Transverse colon (tissue), 4 donors: ENCODE data around the gene ARHGEF7. TPM values are rescaled to one million over a fixed set of nuclear protein-coding genes. Genes with fewer than 3 reads are reported as not detected.
A peak's percentile ranks its signal among the peaks of the same experiment; 100 is the strongest.

Experiments used
- DNase-seq: peaks from one replicate; pipeline ENCODE4 v3.0.0-alpha.2; 2019
- H3K27ac ChIP-seq, 4 donors: fragments of 200-600 bp; sonication (generic); 2 replicates each; pipeline ENCODE4 v1.5.1; 2016 to 2018; ENCODE audit warnings: inconsistent platforms in 4 of 4
- H3K27me3 ChIP-seq: fragments of 200-600 bp; sonication (generic); 2 replicates; pipeline ENCODE4 v1.5.1; 2017; ENCODE audit warnings: inconsistent platforms
- H3K36me3 ChIP-seq, 4 donors: fragments of 200-600 bp; sonication (generic); 2 replicates each; pipeline ENCODE4 v1.5.1; 2017 to 2019; ENCODE audit warnings: inconsistent platforms in 4 of 4
- H3K4me1 ChIP-seq, 4 donors: fragments of 200-600 bp; sonication (generic); 2 replicates each; pipeline ENCODE4 v1.5.1; 2017 to 2020; ENCODE audit warnings: inconsistent platforms in 4 of 4
- H3K4me3 ChIP-seq, 4 donors: fragments of 200-600 bp; sonication (generic); 1 replicate in 1 of 4; 2 replicates in 3 of 4; pipeline versions ENCODE4 v1.5.1 to v1.6.1; 2017 to 2019; ENCODE audit warnings: inconsistent platforms in 4 of 4
- H3K9me3 ChIP-seq, 2 donors: fragments of 200-600 bp; sonication (generic); 2 replicates each; pipeline ENCODE4 v1.5.1; 2017 to 2019; ENCODE audit warnings: inconsistent platforms in 2 of 2
- EP300 ChIP-seq: sonication (generic); formaldehyde crosslinking; IDR thresholded peaks from one replicate; pipeline ENCODE4 v1.6.1; 2017; ENCODE audit warnings: antibody characterized with exemption, low read depth
- POLR2A ChIP-seq: fragments of 450-650 bp; IDR thresholded peaks from one replicate; pipeline ENCODE4 v1.6.1; 2016; ENCODE audit warnings: antibody characterized with exemption, mild to moderate bottlenecking, moderate library complexity
- POLR2AphosphoS5 ChIP-seq, 3 donors: sonication (generic); formaldehyde crosslinking; IDR thresholded peaks; one replicate each; pipeline ENCODE4 v1.6.1; 2016; ENCODE audit warnings: antibody characterized with exemption in 3 of 3
- WGBS, 2 donors: methylation state at CpG; one replicate each; pipeline ENCODE4 v1.1.5; 2018; ENCODE audit warnings: low coverage in 1 of 2; 5-methylcytosine and 5-hydroxymethylcytosine counted together
- in situ Hi-C, 4 donors: fragments of 200-750 bp; cut with MboI; loops; one replicate each; pipeline versions ENCODE4 v1.15.0 to v1.15.1; 2017; ENCODE audit warnings: low sequenced_read_pairs in 3 of 4, low pct_ligation_motif_present in 1 of 4, low pct_unique_long_range_greater_than_20kb in 1 of 4
- intact Hi-C: fragments of 100-400 bp; cut with DNase I; formaldehyde crosslinking; loops from one replicate; pipeline ENCODE4 v1.15.1; 2023; ENCODE audit warnings: low total_unique reads
- total RNA-seq, 4 donors: library from RNA; depleted of rRNA; stranded (reverse); fragments of >200 nt; gene quantifications; one replicate each; pipeline ENCODE4 v1.1.0, GENCODE V29; 2016
- TF ChIP-seq, protein P1 (sequence below), 5 experiments: fragments of 200-600 bp in 3 of 5; fragments of 450-650 bp in 2 of 5; sonication (generic) in 3 of 5; IDR thresholded peaks; 1 replicate in 2 of 5; 2 replicates in 3 of 5; pipeline ENCODE4 v1.5.1; 2016 to 2017; ENCODE audit warnings: antibody characterized with exemption in 5 of 5, inconsistent platforms in 3 of 5, mild to moderate bottlenecking in 2 of 5, moderate library complexity in 1 of 5

ARHGEF7 gene
- total RNA-seq, 4 donors from 2014 or later = 62.3 to 104 (median 75.6) TPM

GRCh38 chr13:111114362-111115060, 599 bp upstream of the ARHGEF7 start:
- intact Hi-C loops (no loop called here), in situ Hi-C loops (no loop called here)
- peak; percentile 31 for DNase-seq
- TF ChIP-seq, protein P1, sequence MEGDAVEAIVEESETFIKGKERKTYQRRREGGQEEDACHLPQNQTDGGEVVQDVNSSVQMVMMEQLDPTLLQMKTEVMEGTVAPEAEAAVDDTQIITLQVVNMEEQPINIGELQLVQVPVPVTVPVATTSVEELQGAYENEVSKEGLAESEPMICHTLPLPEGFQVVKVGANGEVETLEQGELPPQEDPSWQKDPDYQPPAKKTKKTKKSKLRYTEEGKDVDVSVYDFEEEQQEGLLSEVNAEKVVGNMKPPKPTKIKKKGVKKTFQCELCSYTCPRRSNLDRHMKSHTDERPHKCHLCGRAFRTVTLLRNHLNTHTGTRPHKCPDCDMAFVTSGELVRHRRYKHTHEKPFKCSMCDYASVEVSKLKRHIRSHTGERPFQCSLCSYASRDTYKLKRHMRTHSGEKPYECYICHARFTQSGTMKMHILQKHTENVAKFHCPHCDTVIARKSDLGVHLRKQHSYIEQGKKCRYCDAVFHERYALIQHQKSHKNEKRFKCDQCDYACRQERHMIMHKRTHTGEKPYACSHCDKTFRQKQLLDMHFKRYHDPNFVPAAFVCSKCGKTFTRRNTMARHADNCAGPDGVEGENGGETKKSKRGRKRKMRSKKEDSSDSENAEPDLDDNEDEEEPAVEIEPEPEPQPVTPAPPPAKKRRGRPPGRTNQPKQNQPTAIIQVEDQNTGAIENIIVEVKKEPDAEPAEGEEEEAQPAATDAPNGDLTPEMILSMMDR (IDR thresholded peaks at IDR 0.05) = no peak
- TF ChIP-seq POLR2A (no peak), EP300 (no peak), POLR2AphosphoS5 (IDR thresholded peaks at IDR 0.05) (no peak)
- no peaks in the 10 kb centered on the region for H3K36me3 ChIP-seq
- H3K27ac ChIP-seq = peak overlapping the region; percentile 16 to 58 (median 40)
- H3K27me3 ChIP-seq = peaks cover 92% of the 10 kb centered on the region
- H3K4me1 ChIP-seq = peaks cover 4 to 19% (median 9%) of the 10 kb centered on the region in 4 donors
- 2% methylated on average over 46 of the region's 56 CpGs; no CpG with 5 or more reads in 1 of the 2 donors for WGBS, 2 donors
- H3K9me3 ChIP-seq = no peaks in the 10 kb centered on the region
- H3K4me3 ChIP-seq = peak overlapping the region; percentile 2 to 71 (median 44)

DNA sequence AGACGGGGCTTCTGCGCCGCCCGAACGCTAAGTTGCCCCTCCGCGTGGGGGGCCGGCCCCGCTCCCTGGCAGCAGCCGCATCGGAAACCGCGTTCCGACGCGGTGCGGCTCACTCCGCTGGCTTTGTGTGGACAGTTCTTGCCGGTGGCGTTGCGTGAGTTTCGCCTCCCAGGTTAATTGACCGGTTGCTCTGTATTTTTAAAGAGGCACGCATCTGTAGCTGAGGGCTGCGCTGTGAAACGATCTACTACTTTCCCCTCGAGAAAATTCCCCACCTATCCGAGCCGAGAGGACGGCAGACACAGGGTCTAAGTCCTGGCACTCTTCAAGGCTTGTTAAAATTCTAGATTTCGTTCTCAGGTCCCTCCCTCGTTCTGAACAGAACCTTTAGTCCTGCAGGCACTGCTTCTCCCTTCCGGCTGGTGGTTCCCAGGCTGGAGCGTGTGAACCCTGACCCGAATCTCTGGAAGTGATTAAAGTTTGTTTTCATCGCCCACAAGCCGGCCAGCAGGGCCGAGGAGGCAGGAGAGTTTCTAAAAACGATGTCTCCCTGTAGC, 933 bp downstream of the ARHGEF7 start:
- in situ Hi-C loops = no loop called here
- Histone ChIP-seq H3K36me3 (no peaks in the 10 kb centered on the region), H3K4me3 (peak overlapping the region in 3 of 4 donors; percentile 42 to 71 (median 45)), H3K9me3 (no peaks in the 10 kb centered on the region), H3K4me1 (peaks cover 4 to 19% (median 9%) of the 10 kb centered on the region in 4 donors), H3K27me3 (peaks cover 77% of the 10 kb centered on the region), H3K27ac (peak overlapping the region; percentile 3 to 57 (median 36))
- no peak for TF ChIP-seq POLR2A
- peak in 1 of 3 donors; percentile 22 for TF ChIP-seq POLR2AphosphoS5 (IDR thresholded peaks at IDR 0.05)
- peak; percentile 29 for DNase-seq
- WGBS, 2 donors = 3% methylated on average over 34 of the region's 39 CpGs; no CpG with 5 or more reads in 1 of the 2 donors
- intact Hi-C loops = no loop called here

DNA sequence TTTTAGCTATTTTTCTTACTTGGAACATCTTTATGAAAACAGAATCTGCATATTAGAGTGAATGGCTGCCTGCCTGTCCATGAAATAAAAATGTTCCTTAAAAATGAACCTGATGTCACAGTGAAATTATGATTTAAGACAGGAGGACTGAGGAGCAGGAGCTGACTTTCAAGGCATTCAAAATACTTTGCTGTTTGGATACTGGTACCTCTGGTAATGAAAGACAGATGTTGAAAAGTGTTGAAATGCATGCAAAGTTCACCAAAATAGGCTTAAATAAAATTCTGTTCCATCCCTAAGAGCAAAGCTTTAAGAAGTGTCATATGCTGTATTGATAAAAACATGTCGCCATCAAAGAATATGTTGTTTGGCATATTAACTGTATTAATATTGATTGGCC, 1.7 kb downstream of the ARHGEF7 start:
- Histone ChIP-seq H3K36me3 (no peaks in the 10 kb centered on the region), H3K27me3 (peaks cover 69% of the 10 kb centered on the region), H3K9me3 (no peaks in the 10 kb centered on the region), H3K4me3 (no peak overlapping the region), H3K4me1 (peaks cover 4 to 19% (median 9%) of the 10 kb centered on the region in 4 donors), H3K27ac (no peak overlapping the region)
- DNase-seq = no peak
- no peak for TF ChIP-seq EP300
- TF ChIP-seq, protein P1 (IDR thresholded peaks at IDR 0.05) = no peak
- no peak for TF ChIP-seq POLR2AphosphoS5 (IDR thresholded peaks at IDR 0.05)
- no peak for TF ChIP-seq POLR2A
- WGBS, 2 donors = 98 to 100% methylated on average over 1 of the region's 1 CpG
- intact Hi-C loops (no loop called here), in situ Hi-C loops (no loop called here)

- H3K4me1 ChIP-seq = peaks cover 4 to 19% (median 9%) of the 10 kb centered on the region in 4 donors
- H3K9me3 ChIP-seq = no peaks in the 10 kb centered on the region
- no peak overlapping the region for H3K27ac ChIP-seq
- in situ Hi-C loops = no loop called here
- H3K36me3 ChIP-seq = no peaks in the 10 kb centered on the region
- 85 to 97% methylated on average over 5 of the region's 5 CpGs for WGBS, 2 donors
- TF ChIP-seq EP300 (no peak), POLR2A (no peak), POLR2AphosphoS5 (IDR thresholded peaks at IDR 0.05) (no peak)
- TF ChIP-seq, protein P1 (IDR thresholded peaks at IDR 0.05) = no peak
- no peak overlapping the region for H3K4me3 ChIP-seq
- intact Hi-C loops = no loop called here
- peaks cover 64% of the 10 kb centered on the region for H3K27me3 ChIP-seq
- no peak for DNase-seq
Measured at GRCh38 chr13:111117289-111117688, 2.2 kb downstream of the ARHGEF7 start.
